Epithelial cell of proximal tubule (primary cell): ENCODE results near the gene SEMA6A. TPM values are rescaled to one million over a fixed set of nuclear protein-coding genes. Genes with fewer than 3 reads are reported as not detected.

Source experiments
- DNase-seq: peaks from one replicate; pipeline ENCODE4 v3.0.0-alpha.2; 2011; ENCODE audit warnings: low read depth
- H3K4me3 ChIP-seq: 2 replicates; pipeline ENCODE4 v1.5.1; 2011; ENCODE audit warnings: low read depth, mild to moderate bottlenecking, low read length
- CTCF ChIP-seq: conservative IDR thresholded peaks from 2 replicates; pipeline ENCODE4 v1.5.1; 2012; ENCODE audit warnings: low read depth, mild to moderate bottlenecking, low read length
- total RNA-seq: library from RNA; depleted of rRNA; stranded (reverse); fragments of >200 nt; gene quantifications from 2 replicates; pipeline ENCODE4 v1.2.3, GENCODE V29; 2015

SEMA6A gene
- total RNA-seq, 1 donor from 2014 or later = 11.6 TPM

DNA sequence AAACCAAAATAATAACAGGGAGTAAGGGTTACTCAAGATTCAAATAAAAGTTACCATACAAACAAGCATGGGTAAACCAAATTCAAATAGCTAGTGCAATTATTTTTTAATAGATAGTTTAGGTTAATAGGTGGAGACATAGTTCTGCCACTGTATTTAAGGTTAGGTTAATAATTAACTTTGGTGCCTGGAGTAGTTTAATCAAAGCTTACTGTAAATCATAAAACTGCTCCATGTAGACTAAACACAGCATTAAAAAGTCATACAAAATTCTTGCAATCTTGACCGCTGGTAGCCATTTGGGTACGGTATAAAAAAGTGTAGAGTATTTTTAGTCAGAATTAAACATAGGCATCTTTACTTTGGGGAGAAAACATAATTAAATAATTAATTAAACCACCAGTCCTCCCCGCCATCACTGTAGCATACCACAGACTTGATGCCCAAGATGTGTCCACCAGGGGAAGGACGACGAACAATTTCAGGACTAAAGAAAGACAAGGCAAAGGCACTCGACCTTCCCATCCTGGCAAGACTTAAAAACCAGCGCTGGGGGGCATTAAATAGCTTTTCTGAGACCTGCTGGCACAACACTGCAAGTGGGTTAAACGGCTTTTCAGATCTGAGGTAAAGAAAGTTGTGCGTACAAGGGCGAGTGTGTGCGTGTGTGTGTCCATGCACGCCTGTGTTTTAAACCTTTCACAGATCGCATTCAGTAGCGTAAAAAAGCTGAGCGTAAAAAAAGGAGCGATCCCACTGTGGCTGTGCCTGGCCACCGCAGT, 2.9 kb downstream of the SEMA6A start:
- DNase-seq = no peak
- peak overlapping the region; percentile 90 for H3K4me3 ChIP-seq
- TF ChIP-seq CTCF = peak; percentile 44

DNA sequence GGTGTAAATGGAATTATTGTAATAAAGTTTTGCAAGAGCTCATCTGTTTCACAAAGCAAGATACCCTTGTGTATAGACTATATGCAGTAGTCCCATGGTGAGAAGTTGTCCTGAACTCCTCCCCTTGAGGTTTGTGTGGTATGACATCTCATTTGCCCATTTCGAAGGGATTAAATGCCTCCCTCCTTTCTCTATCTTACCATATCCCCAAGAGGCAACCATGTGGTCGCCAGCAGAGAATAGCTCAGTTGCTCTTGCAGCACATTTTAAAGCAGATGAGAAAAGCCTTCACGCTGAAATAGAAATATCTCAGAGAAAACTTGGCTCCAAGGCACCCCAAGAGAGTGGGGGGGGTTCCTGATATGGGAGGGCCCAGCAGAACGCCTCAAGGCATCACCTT, 4.6 kb downstream of the SEMA6A start:
- no peak for DNase-seq
- no peak for TF ChIP-seq CTCF
- H3K4me3 ChIP-seq = no peak overlapping the region

GRCh38 chr5:116567106-116567505, 7.5 kb downstream of the SEMA6A start:
- H3K4me3 ChIP-seq = no peak overlapping the region
- no peak for TF ChIP-seq CTCF
- no peak for DNase-seq

GRCh38 chr5:116566251-116566650, 8.4 kb downstream of the SEMA6A start:
- no peak for DNase-seq
- no peak for TF ChIP-seq CTCF
- H3K4me3 ChIP-seq = no peak overlapping the region

- no peak for TF ChIP-seq CTCF
- no peak overlapping the region for H3K4me3 ChIP-seq
- DNase-seq = no peak
These were observed 9.7 kb downstream of the SEMA6A start for GRCh38 chr5:116564756-116565490.

DNA sequence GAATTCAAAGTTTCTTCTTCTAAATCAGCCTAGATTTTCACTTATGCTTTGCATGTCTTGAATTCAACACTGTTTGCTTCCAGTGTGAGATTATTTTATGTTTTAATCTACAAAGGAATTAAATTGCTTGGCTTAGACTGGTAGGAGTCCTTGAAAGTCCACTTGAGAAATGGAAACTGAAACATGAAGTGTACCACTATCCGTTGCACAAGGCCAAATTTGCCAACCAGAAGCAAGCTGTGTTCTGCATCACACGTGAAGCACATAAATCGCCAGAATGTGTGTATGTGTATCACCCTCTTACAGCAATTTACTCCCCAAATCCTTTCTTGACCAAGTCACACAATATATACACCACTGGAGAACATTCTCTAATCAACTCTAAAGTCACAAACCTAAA, 10.3 kb downstream of the SEMA6A start:
- H3K4me3 ChIP-seq = no peak overlapping the region
- no peak for DNase-seq
- TF ChIP-seq CTCF = no peak

DNA sequence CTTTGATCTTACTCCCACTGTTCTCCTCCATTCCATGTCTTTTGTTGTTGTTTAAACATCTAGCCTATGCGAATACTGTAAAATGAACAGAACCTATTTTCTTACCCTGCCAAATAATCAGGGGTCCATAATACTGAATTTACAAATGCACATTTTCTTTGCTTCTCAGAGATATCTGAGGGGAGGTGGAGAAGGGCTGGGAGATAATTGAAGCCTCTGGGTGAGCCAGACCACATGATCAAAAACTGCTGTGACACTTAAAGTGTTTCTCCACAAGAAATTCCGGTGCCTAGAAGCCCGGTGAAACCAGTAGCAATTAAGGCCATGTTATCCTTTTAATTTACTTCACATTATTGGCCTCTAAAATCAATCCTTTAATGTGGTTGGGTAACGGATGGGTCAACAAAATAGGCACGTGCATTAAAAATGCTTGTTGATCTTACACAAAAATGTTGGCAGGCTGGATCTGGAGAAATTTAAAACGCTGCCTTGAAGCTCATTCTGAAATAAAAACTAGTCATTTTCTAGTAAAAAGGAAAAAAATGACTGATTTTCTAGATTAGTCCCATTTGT, 10.8 kb downstream of the SEMA6A start:
- H3K4me3 ChIP-seq = no peak overlapping the region
- no peak for DNase-seq
- no peak for TF ChIP-seq CTCF
